ENCODE results near the gene LMNTD1.

DNA sequence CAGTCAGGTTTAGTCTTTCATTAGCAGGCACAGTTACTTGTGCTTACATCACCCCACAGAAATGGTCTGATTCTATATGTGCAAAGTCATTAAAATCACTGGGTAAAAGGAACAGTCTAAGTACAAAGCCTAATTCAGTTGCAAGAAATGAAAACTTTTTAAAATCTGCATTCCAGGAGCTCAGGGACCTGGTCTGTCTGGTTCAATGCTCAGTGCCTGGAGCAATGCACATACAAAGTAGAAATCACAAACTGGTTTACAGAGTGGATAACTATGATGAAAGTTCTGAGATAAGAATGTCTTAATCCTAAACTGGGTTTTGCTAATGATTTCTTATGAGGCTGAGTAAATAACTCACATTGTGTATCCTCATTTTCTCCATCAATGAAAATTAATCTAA, 28.7 kb downstream of the LMNTD1 start:
- TF ChIP-seq, protein P1, sequence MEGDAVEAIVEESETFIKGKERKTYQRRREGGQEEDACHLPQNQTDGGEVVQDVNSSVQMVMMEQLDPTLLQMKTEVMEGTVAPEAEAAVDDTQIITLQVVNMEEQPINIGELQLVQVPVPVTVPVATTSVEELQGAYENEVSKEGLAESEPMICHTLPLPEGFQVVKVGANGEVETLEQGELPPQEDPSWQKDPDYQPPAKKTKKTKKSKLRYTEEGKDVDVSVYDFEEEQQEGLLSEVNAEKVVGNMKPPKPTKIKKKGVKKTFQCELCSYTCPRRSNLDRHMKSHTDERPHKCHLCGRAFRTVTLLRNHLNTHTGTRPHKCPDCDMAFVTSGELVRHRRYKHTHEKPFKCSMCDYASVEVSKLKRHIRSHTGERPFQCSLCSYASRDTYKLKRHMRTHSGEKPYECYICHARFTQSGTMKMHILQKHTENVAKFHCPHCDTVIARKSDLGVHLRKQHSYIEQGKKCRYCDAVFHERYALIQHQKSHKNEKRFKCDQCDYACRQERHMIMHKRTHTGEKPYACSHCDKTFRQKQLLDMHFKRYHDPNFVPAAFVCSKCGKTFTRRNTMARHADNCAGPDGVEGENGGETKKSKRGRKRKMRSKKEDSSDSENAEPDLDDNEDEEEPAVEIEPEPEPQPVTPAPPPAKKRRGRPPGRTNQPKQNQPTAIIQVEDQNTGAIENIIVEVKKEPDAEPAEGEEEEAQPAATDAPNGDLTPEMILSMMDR (conservative IDR thresholded peaks at IDR 0.05) = no peak
- no peak for TF ChIP-seq ZFX (IDR thresholded peaks at IDR 0.05)

Data from C4-2B (cell line).